T-helper 1 cell (primary cell): ENCODE results near the gene ETV4.

Experiments used
- DNase-seq, 5 donors: peaks; one replicate each; pipeline ENCODE4 v3.0.0-alpha.2; 2012 to 2020
- total RNA-seq, 4 donors: gene quantifications; one replicate each; lab custom pipeline; 2026; lab: John Stamatoyannopoulos, UW

Gene ETV4
- 0 reads per million in 4 donors for total RNA-seq

DNA sequence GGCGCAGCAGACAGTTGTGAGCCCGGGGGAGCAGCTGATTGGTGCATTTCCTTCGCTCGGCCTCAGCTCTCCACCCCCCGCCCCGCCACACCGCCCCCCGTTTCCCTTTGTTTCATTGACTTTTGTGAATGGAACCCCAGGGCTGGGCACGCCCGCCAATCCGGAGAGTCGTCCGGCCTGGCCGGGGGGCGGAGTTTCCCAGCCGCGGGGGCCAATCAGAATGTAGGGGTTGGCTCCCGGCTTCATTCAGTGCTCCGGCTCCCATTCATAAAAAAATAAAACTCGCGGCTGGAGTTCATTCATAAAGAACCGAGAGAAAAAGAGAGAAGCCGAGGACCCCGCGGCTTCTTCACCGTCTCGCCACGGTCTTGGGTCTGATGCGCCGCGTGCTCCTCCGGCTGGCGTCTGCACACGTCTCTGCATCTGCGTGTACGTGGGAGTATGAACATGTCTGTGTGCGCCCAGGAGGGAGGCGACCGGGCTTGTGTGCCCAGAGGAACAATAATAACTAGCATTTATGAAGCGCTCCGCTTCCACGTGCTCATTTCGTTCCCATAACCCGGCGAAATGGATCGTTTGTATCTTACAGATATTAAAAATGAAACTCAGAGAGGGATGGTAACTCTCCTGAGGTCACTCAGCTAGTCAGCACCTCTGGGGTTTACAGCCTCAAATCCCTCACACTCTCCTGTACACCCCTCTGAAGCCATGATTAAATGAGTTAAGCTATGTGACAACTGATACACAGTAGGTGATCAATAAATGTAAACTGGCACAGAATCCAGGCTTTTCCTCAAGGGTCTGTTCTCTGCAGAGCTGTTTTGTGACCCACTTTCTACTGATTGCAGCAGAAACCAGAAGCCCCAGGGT is at the start of gene ETV4:
TSS of gene ETV4 (minus strand) at position 22 of the 870 bp plus-strand sequence. CDS start 723 bp downstream, outside the sequence.
- DNase-seq: peak; percentile 67 to 88 (median 78)

DNA sequence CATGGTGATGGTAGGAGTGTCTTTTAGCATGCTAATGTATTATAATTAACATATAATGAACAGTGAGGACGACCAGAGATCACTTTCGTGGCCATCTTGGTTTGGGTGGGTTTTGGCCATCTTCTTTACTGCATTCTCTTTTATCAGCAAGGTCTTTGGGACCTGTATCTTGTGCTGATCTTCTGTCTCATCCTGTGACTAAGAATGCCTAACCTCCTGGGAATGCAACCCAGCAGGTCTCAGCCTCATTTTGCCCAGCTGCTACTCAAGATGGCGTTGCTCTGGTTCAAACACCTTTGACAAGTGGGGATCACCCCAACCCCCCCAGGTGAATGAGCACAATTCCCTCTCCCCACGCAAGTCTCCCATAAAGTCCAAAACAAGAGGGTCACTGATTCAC is 49.3 kb upstream of the ETV4 start:
- no peak for DNase-seq

DNA sequence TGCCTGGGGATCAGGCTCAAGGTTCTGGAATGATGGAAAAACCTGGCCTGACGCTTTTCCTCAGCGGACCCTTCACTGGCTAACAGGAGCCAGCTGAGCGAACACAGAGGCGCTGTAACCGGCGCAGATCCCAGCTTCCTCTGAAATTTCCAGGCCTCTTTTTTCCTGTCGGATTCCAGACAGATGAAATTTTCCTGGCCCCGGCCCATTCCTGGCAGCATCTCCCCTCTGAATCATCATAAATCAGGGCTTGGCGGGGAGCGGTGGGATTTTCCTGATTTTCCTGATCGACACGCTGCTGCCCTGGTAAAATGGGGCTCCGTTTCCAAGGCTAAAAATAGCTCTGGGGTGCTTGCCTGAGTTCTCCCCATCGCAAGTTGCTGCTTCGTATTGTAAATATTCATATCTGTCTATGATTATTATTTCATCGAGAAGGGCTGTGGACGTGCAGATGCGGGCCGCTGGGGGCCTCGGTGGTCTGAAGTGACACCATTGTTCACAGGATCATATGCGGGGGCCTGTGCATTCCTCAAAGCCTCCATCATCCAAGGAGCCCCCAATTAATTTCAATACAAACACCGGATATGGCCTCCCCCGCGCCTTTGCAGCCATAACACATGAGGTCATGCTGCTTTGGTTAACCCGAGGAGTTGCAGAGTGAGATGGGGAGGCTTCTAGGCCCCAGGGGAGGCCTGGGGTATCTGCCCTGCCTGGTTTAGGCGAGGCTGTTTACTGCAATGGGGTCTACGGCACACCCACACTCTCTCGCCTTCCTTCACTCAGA is 45.8 kb upstream of the ETV4 start:
- DNase-seq: no peak

DNA sequence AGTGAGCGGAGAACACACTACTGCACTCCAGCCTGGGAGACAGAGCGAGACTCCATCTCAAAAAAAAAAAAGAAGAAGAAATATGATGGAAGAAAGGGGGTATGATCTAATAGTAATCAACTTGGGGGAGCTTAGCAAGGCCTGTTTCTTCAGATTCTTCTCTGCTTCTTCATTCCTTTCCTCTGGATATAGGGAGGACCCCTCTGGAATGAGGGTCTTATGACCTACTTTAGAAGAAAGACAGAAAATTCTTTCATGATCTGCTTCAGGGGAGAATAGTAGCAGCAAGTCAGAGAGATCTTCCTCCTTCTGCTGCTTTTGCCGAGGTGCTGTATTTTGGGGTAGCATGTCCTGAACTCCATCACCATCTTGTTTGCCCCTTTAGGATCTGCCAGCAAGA is 44.9 kb upstream of the ETV4 start:
- no peak for DNase-seq

DNA sequence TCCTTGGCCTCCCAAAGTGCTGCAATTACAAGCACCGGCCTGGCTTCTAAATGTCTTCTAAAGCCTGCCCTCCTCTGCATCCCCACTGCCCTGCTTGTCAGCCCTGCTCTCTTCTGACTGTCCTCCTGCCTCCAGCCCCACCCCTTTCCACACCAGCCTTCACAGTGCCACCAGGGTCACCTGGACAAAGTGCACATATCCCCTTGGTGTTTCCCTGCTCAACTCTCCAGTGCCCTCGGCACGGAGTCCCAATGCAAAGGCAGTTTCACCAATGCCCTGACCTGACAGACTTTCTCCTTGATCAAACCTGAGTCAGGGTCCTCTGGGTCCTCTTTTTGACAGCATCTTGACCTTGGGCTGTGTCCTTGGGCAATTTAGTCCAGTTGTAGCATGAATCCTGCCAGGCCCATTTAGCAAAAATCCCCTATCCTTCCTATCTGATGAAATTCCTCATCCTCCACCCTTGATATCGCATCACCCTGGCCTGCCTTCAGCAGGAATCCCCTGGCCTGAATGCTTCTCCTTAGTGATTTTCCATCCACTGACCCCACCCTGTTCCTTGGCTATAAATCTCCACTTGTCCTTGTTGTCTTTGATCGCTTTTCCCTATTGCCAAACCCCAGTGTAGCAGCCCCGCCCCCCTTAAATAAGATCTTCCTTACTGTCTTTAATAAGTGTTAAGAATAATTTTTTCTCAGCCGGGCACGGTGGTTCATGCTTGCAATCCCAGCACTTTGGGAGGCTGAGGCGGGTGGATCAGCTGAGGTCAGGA is 42.7 kb upstream of the ETV4 start:
- no peak for DNase-seq

DNA sequence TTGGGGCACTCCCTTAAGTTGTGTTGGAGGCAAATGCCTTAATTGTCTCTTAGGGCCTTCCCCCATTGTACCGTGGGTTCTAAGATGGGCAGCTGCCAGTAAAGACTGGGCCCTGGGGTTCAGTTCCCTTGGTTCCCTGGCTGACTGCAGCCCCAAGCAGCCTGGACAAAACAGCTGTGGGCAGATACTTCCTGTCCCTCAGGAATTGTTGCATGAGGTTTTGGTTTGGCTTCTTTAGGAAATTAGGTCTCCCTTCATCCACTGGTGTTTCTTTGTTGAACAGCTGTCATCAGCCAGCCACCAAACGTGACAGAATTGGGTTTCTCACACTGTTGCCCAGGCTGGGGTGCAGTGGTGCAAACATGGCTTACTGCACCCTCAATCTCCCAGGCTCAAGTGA is 42.0 kb upstream of the ETV4 start:
- no peak for DNase-seq

DNA sequence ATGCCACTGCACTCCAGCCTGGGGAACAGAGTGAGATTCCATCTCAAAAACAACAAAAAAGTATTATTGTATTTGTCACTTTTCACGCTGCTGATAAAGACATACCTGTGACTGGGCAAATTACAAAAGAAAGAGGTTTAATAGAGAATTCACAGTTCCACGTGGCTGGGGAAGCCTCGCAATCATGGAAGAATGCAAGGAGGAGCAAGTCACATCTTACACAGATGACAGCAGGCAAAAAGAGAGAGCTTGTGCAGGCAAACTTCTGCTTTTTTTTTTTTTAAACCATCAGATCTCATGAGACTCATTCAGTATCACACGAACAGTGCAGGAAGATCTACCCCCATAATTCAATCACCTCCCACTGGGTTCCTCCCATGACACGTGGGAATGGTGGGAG is 41.5 kb upstream of the ETV4 start:
- no peak for DNase-seq

DNA sequence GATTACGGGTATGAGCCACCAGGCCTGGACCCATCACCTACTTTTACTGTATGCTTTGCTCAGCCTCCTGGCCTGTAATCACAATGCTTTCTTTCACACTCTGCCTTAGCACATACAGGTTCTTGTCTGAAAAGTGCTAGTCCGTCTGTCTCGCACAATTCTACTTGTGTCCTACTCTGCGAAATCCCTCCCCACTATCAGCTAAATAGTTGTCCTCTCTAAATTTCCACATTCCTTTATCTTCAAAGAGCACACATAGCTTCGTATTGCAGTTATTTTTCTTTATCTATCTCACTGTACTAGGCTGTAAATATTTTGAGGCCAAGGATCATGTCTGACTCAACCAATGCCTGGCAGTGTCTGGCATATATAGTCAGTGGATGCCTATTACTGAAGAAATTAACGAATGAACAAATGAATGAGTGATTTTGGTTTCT is 38.5 kb upstream of the ETV4 start:
- DNase-seq: no peak

DNA sequence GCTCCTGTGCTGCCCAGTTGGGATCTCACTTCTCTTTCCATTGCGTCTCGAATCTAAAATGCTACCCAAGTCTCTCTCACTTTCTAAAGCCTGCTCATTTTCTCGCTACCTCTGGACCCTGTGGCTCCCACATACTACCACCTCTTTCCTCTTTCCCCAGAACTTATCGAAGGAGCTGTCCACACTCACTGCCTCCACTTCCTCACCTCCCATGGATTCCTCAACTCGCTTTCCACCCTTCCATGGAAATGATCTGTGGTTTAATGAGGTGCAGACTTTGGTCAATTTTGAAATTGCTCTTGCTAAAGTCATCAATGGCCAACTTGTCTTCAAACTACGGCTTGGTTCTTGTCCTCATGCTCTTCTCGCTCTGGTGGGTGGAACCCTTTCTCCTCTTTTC is 37.2 kb upstream of the ETV4 start:
- no peak for DNase-seq

DNA sequence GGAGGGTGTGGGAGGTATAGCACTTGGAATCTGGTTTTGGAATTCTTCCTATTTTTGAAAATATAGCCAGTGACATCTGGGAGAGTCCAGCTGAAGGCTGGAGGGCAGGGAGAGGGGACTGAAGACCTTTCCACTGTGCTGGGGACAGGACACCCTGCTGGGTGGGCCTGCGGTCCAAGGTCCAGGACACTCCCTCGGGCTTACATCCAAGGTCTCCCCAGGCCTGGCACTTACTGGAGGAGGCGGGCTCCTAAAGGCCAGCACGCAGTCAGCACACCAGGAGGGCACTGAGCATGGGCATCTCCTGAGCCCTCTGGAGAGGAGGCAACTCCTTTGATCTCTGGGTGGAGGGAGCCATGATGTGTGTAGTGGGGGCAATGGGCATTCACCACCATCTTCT is 35.5 kb upstream of the ETV4 start:
- no peak for DNase-seq

DNA sequence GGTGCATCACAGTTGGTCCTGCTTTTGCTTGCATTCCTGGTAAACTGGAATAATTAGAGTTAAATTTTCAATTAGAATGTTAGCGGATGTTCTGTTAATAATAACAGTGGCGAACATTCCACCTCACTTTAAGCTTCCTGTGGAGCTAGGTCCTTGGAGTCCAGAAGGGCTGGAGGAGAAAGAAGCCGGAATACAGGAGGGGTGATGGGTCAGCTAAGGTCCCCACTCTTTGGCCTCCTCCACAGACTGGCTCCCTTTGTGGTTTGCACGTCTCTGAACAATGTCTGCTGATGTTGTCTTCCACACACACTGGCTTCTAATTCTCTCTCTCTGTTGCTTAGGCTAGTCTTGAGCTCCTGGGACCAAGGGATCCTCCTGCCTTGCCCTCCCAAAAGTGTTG is 35.0 kb upstream of the ETV4 start:
- no peak for DNase-seq

DNA sequence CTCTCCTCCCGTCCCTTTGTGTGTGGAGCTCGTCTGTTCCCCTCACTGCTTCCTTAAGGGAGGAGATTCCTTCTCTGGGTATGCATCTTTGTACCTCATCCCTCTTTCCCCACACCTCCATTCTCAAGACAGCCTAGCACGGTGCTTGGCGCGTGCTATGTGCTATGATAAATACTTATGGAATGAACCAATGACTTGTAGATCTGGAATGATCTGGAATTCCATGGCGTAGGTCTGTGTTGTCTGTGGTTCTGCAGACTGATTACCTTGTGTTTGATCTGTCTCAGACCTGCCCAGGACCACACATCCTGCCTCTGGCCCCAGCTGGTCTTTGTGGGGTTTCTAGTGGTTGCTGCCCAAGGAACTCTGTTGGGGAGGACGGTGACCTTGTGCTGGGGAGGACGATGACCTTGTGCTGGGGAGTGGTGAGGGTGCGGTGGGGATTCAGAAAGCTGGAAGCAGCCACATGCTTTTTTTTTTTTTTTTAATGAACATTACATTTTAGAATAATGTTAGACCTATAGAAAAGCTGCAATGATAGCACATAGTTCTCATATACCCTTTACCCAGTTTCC is 33.5 kb upstream of the ETV4 start:
- DNase-seq: no peak

DNA sequence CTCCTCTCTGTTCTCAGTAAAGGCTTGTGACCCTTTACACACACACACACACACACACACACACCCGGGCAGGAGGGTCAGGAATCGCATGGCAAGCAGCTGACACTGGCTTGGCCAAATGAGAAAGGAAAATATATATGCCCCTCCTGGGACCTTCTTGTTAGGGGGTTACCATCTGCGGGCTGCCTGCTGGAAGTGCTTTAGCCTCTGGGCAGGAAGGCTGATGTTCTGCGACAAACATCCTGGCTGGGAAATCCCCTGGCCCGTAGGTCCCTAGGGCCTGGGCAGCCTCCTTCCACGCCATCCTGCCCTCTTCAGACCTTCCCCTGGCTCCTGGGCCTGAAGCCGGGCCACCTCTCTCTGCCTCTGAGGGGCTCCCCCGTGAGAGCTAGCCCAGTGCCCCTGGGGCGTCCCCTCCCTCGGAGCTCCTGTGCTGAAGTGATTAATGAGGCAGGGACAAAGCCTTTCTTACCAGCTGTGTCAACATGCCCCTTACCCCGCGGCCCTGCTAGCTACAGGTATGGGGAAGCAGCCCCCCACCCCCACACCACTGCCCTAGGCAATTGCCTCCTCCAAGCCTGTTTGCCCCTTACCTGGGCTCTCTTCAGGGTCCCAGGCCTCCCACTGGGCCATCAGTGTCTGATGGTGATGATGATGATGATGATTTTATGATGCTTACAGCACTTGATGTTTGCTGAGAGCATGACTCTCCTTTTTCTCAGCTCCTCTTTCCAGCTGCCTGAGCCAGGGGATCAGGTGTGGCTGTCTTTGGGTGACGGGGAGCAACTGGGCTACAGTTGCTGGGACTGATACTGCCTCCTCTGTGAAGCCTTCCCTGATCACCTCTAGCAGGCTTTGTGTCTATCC is 32.8 kb upstream of the ETV4 start:
- peak in 4 of 5 donors; percentile 8 to 51 (median 12) for DNase-seq

DNA sequence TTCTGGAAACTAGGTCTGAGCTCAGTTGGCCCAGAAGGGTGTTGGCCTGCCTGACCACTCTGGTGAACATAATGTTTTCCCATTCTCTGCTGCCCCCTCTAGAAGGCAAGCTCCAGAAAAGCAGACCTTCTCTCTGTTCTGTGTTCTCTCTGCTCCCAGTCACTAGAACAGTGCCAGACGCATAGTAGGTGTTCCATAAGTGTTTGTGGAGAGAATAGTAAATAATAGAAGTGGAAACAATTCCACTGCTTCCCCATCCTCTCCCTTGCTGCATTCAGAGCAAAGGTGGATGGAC is 32.2 kb upstream of the ETV4 start:
- DNase-seq: no peak

DNA sequence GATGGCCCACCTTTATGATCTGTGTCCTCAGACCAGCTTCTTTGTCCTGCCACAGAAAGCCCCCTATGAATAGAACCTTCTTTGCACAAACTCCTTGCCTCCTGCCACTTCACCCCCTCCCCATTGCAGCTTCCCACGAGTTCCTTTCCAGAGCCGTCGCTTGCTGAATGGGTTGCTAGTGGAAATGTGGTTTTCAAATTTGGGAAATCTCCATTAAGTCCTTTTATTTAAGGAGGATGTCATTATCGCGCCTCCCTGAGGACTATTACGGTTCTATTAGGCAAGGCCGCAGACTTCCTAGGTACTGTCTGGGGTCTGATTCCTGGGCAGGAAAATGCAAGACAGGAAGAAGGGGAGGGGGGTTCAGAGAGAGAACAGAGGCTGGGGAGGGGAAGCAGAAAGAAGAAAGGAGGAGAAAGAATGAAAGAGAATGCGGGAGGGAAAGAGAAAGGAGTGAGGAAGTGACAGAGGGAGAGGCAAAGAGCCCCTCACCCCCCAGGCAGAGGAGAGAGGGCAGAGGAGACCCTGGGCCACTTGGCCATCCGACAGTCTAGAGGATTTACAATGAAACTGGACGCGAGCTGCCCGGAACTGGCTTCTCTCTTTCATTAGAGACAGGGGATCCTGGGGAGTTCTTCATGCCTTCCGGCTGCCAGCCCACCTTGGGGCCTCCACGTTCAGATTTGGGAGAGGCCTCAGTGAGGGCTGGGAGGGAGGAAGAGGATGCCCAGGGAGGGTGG is 31.7 kb upstream of the ETV4 start:
- DNase-seq: no peak

DNA sequence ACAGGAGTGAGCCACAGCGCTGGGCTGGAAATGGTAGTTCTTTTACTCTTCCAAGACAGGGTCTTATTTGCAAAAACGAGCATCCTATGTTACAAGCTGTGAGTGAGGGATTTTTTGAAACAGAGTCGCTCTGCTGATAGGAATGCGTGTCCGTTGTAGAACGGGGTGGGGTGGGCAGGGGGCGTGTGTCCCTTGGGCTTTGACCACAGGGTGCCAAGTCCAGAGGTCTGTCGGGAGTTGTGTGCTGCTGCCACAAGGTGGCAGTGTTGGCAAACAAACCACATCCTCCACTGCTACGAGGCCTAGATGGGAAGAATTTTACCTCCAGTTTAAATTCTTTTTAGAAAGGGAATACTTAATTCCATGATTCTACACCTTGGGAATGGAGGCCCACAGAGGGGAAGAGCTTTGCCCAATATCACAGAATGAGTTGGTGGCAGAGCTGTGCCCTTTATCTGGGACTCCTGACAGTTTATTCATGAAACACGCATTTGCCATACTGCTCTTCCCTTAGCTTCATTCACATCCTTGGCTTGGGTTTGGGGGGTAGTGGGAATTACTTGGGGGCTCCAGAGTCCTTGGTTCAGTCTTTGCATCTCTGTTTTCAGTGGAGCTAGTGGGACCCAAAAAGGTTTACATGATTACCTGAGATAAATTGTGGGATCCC is 30.6 kb upstream of the ETV4 start:
- DNase-seq: peak; percentile 24 to 66 (median 52)

DNA sequence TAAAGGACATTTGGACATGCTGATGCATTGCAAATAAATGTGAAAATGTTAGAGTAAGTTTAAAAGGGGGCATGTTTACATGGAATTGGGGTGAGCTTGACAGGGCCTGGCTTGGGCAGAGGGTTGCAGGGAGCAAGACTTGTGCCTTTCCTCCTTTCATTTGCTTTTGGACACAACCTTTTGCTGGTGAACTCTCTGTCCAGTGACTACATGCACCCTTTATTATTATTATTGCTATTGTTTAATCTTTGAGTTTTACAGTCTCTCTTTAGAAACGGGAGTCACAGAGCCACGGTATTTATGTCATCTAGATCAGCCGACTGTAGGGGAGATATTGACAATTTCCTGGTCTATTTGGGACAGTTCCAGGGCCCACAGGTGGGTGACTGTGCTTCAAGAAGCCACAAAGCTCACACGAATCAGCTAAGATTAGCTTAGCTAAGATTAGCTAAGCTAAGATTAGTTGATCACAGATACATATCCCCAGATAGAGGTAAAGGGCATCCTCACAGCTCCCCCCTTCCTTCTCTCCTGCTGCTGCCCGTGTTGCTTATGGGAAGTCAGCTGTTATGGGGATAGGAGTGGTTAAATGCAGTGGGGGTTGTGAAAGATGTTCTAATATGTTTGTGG is 28.9 kb upstream of the ETV4 start:
- no peak for DNase-seq

DNA sequence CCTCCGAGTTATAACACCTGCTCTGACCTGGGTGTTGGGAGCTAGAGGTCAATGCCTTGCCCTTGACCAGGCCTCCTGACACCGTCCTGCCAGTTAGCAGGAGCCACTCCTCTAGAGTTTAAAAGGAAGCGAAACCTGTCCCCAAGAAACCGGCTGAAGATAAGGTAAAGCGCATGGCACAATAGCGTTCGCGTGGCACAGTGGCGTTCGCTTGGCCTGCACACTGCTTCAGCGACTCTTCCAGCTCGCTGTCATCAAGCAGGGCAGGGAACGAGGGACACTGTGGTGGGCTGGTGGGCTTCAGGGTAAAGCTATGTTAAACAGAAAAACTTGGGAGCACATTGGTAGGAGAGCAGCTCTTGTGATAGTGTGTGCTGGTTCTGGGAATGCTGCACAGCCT is 28.2 kb upstream of the ETV4 start:
- DNase-seq: no peak

DNA sequence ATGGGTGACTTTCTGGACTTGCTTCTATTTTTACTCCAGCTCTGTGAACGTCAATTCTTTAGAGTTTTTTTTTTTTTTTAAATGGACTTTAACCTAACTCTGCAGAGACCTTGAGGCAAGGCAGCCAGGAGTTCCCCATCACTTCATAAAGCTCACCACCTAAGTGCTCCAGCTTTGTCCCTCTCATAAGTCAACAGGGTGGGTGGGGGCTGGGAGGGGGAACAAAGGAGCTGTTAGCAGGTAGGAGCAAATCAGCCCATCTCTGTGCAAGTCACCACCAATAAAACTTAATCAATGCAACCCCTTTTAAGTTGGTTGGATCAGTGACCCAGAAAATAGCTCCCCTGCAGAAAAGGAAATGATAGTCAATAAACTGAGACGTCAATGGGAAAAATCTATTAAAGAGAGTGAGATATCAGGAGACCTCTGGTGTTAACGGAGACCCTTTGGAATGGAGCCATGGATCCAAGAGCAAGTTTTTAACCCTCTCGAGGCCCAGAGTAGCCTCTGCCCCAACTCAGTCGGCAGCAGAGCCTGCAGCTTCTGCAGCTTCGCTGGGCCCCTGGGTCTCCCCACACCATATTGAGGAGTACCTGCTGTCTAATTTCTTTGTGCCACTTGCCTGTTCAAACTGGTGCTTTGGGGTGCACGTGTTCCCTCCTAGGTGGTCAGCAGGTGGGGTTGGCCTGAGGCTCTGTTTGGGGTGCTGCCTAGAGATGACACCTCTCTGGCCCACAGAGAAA is 27.6 kb upstream of the ETV4 start:
- DNase-seq: no peak
